K562 (cell line): Measurements from ENCODE around the gene MARK3. TPM values are rescaled to one million over a fixed set of nuclear protein-coding genes. Genes with fewer than 3 reads are reported as not detected.

ENCODE experiments used
- BCL6 ChIP-seq: fragments of 250-450 bp; sonication (Bioruptor Pico); IDR thresholded peaks from 2 replicates; pipeline ENCODE4 v1.4.0; 2020
- CAMTA2 ChIP-seq: fragments of 250-450 bp; sonication (Bioruptor Pico); conservative IDR thresholded peaks from 2 replicates; pipeline ENCODE4 v1.5.1; 2022
- CTCF ChIP-seq, 3 experiments: IDR thresholded peaks in 2 of 3; conservative IDR thresholded peaks in 1 of 3; 2 replicates each; pipeline ENCODE4 v1.5.1; 2011 to 2012; ENCODE audit warnings: low read length in 3 of 3, mild to moderate bottlenecking in 3 of 3, control low read depth in 2 of 3, improper control_type of control experiment in 1 of 3, inconsistent platforms in 1 of 3, low read depth in 1 of 3, mixed read lengths in 1 of 3, moderate library complexity in 1 of 3; ENCODE audit not compliant: insufficient read depth in 2 of 3
- FOXA1 ChIP-seq: fragments of 450-650 bp; IDR thresholded peaks from 2 replicates; pipeline ENCODE4 v1.6.1; 2016; ENCODE audit warnings: mild to moderate bottlenecking, borderline replicate concordance
- FOXP1 ChIP-seq: sonication (generic); formaldehyde crosslinking; IDR thresholded peaks from 2 replicates; pipeline ENCODE4 v1.8.0; 2022; ENCODE audit warnings: mild to moderate bottlenecking, missing genetic modification reagents
- KAT8 ChIP-seq: fragments of 450-650 bp; IDR thresholded peaks from 2 replicates; pipeline ENCODE4 v1.6.1; 2016; ENCODE audit warnings: low read depth, mild to moderate bottlenecking
- NBN ChIP-seq: fragments of 450-650 bp; IDR thresholded peaks from 2 replicates; pipeline ENCODE4 v1.6.1; 2016; ENCODE audit warnings: low read depth, mild to moderate bottlenecking
- PKNOX1 ChIP-seq: fragments of 450-650 bp; IDR thresholded peaks from 2 replicates; pipeline ENCODE4 v1.6.1; 2016
- POLR2AphosphoS5 ChIP-seq: IDR thresholded peaks from 2 replicates; pipeline ENCODE4 v1.6.1; 2011; ENCODE audit warnings: mild to moderate bottlenecking, low read depth, low read length, moderate library complexity; ENCODE audit not compliant: control insufficient read depth, insufficient read depth
- RERE ChIP-seq: sonication (generic); formaldehyde crosslinking; IDR thresholded peaks from 2 replicates; pipeline ENCODE4 v1.8.0; 2023; ENCODE audit warnings: missing genetic modification reagents, mild to moderate bottlenecking, borderline replicate concordance
- SMC3 ChIP-seq: conservative IDR thresholded peaks from 2 replicates; pipeline ENCODE4 v1.6.1; 2011; ENCODE audit warnings: low read depth, low read length, improper control_type of control experiment; ENCODE audit not compliant: insufficient read depth
- SPI1 ChIP-seq: IDR thresholded peaks from 2 replicates; pipeline ENCODE4 v1.6.1; 2011; ENCODE audit warnings: low read depth, low read length, control low read depth, borderline replicate concordance
- SRSF1 ChIP-seq: fragments of 200-400 bp; formaldehyde crosslinking; IDR thresholded peaks from 2 replicates; pipeline ENCODE4 v1.6.1; 2017; ENCODE audit warnings: mild to moderate bottlenecking, low read depth, low read length, moderate library complexity
- TFAP4 ChIP-seq: sonication (generic); formaldehyde crosslinking; IDR thresholded peaks from 2 replicates; pipeline ENCODE4 v1.8.0; 2022; ENCODE audit warnings: missing genetic modification reagents, mild to moderate bottlenecking, moderate library complexity, borderline replicate concordance
- THRB ChIP-seq: fragments of 450-650 bp; formaldehyde crosslinking; conservative IDR thresholded peaks from 2 replicates; pipeline ENCODE4 v1.4.0; 2022; ENCODE audit warnings: mild to moderate bottlenecking, missing genetic modification characterization
- ZNF217 ChIP-seq: sonication (generic); formaldehyde crosslinking; IDR thresholded peaks from 2 replicates; pipeline ENCODE4 v1.8.0; 2022; ENCODE audit warnings: mild to moderate bottlenecking, missing genetic modification reagents
- ZNF41 ChIP-seq: fragments of 250-450 bp; sonication (Bioruptor Pico); conservative IDR thresholded peaks from 2 replicates; pipeline ENCODE4 v1.4.0; 2020; ENCODE audit warnings: mild to moderate bottlenecking
- polyA plus RNA-seq, 8 experiments: library from polyadenylated mRNA; depleted of rRNA in 4 of 8; stranded (reverse) in 5 of 8; unstranded in 3 of 8; fragments of >200 nt; fragmentation: Nextera tagmentation in 2 of 8; fragmentation: Illumina TruSeq in 1 of 8; extraction: Ambion mirVana in 2 of 8; extraction: Trizol in 1 of 8; gene quantifications; 2 replicates each; pipeline versions ENCODE4 v1.2.1 to v1.2.3, GENCODE V29; 2011 to 2014; ENCODE audit warnings: inconsistent platforms in 1 of 8, missing spikeins in 1 of 8
- total RNA-seq, 7 experiments: library from RNA; depleted of rRNA in 6 of 7; stranded (reverse); fragments of >200 nt in 6 of 7; fragmentation: Illumina TruSeq in 2 of 7; extraction: Trizol in 2 of 7; gene quantifications; 2 replicates each; pipeline versions ENCODE4 v1.2.1 to v1.2.3, GENCODE V29; 2011 to 2021; ENCODE audit warnings: low replicate concordance in 1 of 7

Gene MARK3
- total and polyA plus RNA-seq, 9 of the 15 experiments (the other 6 are each of a cell fraction or from before 2014, with no cell fraction given), result 10.1 to 68.7 (median 56.3) TPM

GRCh38 chr14:103385152-103385928 lies at the start of gene MARK3 (continued):
- TF ChIP-seq CAMTA2 (CRISPR knock-in tag) (no peak), NBN (no peak), RERE (CRISPR knock-in tag) (no peak), CTCF (IDR thresholded peaks at IDR 0.05 in 2 of 3, conservative IDR thresholded peaks at IDR 0.05 in 1 of 3; ENCODE audit: insufficient read depth in 2 of 3, low read depth in 1 of 3, low read length in 3 of 3) (no peak), POLR2AphosphoS5 (peak; percentile 60), PKNOX1 (peak; percentile 82), ZNF217 (CRISPR knock-in tag) (no peak), KAT8 (no peak), ZNF41 (CRISPR knock-in tag) (no peak), SRSF1 (no peak), SPI1 (no peak), FOXP1 (no peak), FOXA1 (no peak), THRB (CRISPR knock-in tag) (no peak), SMC3 (no peak), TFAP4 (peak; percentile 90; the same call in 1 of the 2 replicates), BCL6 (CRISPR knock-in tag) (no peak)
